ENCODE measurements around the gene B4GALT6. TPM values are rescaled to one million over a fixed set of nuclear protein-coding genes. Genes with fewer than 3 reads are reported as not detected.
A peak's percentile ranks its signal among the peaks of the same experiment; 100 is the strongest.

Gene B4GALT6
- total RNA-seq, 4 donors from 2014 or later, result 2.5 to 3.6 (median 3.0) TPM

- DNase-seq, result no peak
- no peaks in the 10 kb centered on the region for H3K36me3 ChIP-seq
- no peak overlapping the region for H3K4me3 ChIP-seq
- H3K9me3 ChIP-seq, result no peaks in the 10 kb centered on the region
- H3K27ac ChIP-seq, result no peak overlapping the region
- WGBS, 2 donors, result 63% methylated on average over 3 of the region's 3 CpGs
- H3K4me1 ChIP-seq, result no peaks in the 10 kb centered on the region
- TF ChIP-seq CTCF (IDR thresholded peaks at IDR 0.05), result no peak
- TF ChIP-seq POLR2A (IDR thresholded peaks at IDR 0.05), result no peak
- intact Hi-C loops (cut with DNase I), result no loop called here
- H3K27me3 ChIP-seq, result no peaks in the 10 kb centered on the region
Observed at GRCh38 chr18:31661965-31662364, 22.4 kb downstream of the B4GALT6 start.

GRCh38 chr18:31660763-31661162 is 23.6 kb downstream of the B4GALT6 start:
- 89 to 92% methylated on average over 4 of the region's 4 CpGs for WGBS, 2 donors
- Histone ChIP-seq H3K36me3 (no peaks in the 10 kb centered on the region), H3K4me3 (no peak overlapping the region), H3K4me1 (no peaks in the 10 kb centered on the region), H3K27me3 (no peaks in the 10 kb centered on the region), H3K27ac (no peak overlapping the region), H3K9me3 (no peaks in the 10 kb centered on the region)
- DNase-seq, result no peak
- intact Hi-C loops (cut with DNase I), result no loop called here
- TF ChIP-seq CTCF (IDR thresholded peaks at IDR 0.05) (no peak), POLR2A (IDR thresholded peaks at IDR 0.05) (no peak)

DNA sequence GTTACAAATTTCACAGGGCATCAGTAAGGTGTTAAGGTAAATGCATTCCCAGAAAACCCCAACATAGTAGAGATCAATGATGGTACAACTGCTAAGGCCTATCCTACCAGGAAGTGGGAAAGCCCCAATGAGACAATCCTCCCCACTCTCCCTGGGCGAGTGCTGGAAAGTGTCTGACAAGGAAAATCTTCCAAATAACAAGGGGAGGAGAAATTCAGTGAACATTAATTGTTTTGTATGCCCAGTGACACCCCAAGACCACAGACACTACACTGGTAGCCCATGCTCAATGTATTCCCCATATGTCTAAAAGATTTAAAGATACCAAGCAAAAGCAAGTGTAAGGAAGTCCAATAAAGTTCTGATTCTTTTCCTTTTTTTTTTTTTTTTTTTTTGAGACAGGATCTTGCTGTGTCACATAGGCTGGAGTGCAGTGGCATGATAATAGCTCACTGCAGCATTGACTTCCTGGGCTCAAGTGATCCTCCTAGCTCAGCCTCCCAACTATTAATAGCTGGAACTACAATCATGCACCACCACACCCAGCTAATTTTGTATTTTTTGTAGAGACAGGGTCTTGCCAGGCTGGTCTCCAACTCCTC is 24.7 kb downstream of the B4GALT6 start:
- no peaks in the 10 kb centered on the region for H3K4me1 ChIP-seq
- H3K4me3 ChIP-seq, result no peak overlapping the region
- 42 to 60% methylated on average over 1 of the region's 1 CpG for WGBS, 2 donors
- no peaks in the 10 kb centered on the region for H3K27me3 ChIP-seq
- intact Hi-C loops (cut with DNase I), result no loop called here
- H3K9me3 ChIP-seq, result no peaks in the 10 kb centered on the region
- DNase-seq, result no peak
- TF ChIP-seq CTCF (IDR thresholded peaks at IDR 0.05) (no peak), POLR2A (IDR thresholded peaks at IDR 0.05) (no peak)
- no peak overlapping the region for H3K27ac ChIP-seq
- no peaks in the 10 kb centered on the region for H3K36me3 ChIP-seq

- TF ChIP-seq POLR2A (IDR thresholded peaks at IDR 0.05) (no peak), CTCF (IDR thresholded peaks at IDR 0.05) (no peak)
- intact Hi-C loops (cut with DNase I), result no loop called here
- Histone ChIP-seq H3K9me3 (no peaks in the 10 kb centered on the region), H3K27ac (peak overlapping the region in 1 of 4 donors; percentile 17), H3K27me3 (no peaks in the 10 kb centered on the region), H3K4me3 (no peak overlapping the region), H3K36me3 (no peaks in the 10 kb centered on the region), H3K4me1 (no peaks in the 10 kb centered on the region)
- WGBS, 2 donors, result 54 to 60% methylated on average over 10 of the region's 10 CpGs
- DNase-seq, result no peak
Observed at GRCh38 chr18:31658670-31659575, 25.5 kb downstream of the B4GALT6 start.

Measured in esophagus squamous epithelium (tissue), 5 donors.